ENCODE results near the gene SLC2A10.

SLC2A10 gene

DNA sequence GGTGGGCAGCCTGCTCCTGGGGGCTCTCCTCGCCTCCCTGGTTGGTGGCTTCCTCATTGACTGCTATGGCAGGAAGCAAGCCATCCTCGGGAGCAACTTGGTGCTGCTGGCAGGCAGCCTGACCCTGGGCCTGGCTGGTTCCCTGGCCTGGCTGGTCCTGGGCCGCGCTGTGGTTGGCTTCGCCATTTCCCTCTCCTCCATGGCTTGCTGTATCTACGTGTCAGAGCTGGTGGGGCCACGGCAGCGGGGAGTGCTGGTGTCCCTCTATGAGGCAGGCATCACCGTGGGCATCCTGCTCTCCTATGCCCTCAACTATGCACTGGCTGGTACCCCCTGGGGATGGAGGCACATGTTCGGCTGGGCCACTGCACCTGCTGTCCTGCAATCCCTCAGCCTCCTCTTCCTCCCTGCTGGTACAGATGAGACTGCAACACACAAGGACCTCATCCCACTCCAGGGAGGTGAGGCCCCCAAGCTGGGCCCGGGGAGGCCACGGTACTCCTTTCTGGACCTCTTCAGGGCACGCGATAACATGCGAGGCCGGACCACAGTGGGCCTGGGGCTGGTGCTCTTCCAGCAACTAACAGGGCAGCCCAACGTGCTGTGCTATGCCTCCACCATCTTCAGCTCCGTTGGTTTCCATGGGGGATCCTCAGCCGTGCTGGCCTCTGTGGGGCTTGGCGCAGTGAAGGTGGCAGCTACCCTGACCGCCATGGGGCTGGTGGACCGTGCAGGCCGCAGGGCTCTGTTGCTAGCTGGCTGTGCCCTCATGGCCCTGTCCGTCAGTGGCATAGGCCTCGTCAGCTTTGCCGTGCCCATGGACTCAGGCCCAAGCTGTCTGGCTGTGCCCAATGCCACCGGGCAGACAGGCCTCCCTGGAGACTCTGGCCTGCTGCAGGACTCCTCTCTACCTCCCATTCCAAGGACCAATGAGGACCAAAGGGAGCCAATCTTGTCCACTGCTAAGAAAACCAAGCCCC, 16.0 kb downstream of the SLC2A10 start:
- Histone ChIP-seq H3K4me3 (ENCODE audit: low read length in 2 of 2) (no peak overlapping the region), H3K27ac (ENCODE audit: low read depth in 2 of 2, low read length in 2 of 2) (no peak overlapping the region), H3K9me3 (ENCODE audit: control insufficient read depth in 2 of 2, low read length in 2 of 2) (no peaks in the 10 kb centered on the region), H3K27me3 (ENCODE audit: control insufficient read depth in 2 of 2, insufficient read depth in 2 of 2, low read length in 2 of 2) (no peaks in the 10 kb centered on the region), H3K36me3 (ENCODE audit: control insufficient read depth in 2 of 2, insufficient read depth in 2 of 2, low read length in 2 of 2) (no peaks in the 10 kb centered on the region), H3K4me1 (ENCODE audit: control insufficient read depth in 2 of 2, insufficient read depth in 2 of 2, low read length in 2 of 2) (no peaks in the 10 kb centered on the region), H3K9ac (ENCODE audit: low read depth in 1 of 2, low read length in 2 of 2) (no peak overlapping the region)

DNA sequence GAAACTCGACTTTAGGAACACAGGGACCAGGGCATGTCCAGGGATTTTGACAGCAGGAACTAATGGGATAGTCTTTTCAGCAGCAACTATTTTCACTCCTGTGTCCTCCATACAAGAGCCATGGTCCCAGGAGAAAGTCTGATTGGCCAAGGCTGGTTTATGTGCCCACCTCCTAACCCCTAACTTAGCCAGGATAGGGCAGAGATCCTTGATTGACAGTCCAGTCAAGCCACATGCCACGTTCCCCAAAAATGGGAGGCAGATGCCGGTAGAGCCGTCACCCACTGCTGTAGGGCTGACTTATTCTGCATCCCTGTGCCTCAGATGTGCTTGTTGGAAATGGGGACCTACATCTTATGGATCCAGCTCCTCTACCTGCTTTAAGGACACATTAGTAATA, 22.3 kb downstream of the SLC2A10 start:
- no peaks in the 10 kb centered on the region for H3K9me3 ChIP-seq (ENCODE audit: control insufficient read depth in 2 of 2, low read length in 2 of 2)
- H3K36me3 ChIP-seq (ENCODE audit: control insufficient read depth in 2 of 2, insufficient read depth in 2 of 2, low read length in 2 of 2): peaks cover 3 to 4% of the 10 kb centered on the region in 2 donors
- no peaks in the 10 kb centered on the region for H3K4me1 ChIP-seq (ENCODE audit: control insufficient read depth in 2 of 2, insufficient read depth in 2 of 2, low read length in 2 of 2)
- H3K27ac ChIP-seq (ENCODE audit: low read depth in 2 of 2, low read length in 2 of 2): no peak overlapping the region
- no peaks in the 10 kb centered on the region for H3K27me3 ChIP-seq (ENCODE audit: control insufficient read depth in 2 of 2, insufficient read depth in 2 of 2, low read length in 2 of 2)
- no peak overlapping the region for H3K4me3 ChIP-seq (ENCODE audit: low read length in 2 of 2)
- no peak overlapping the region for H3K9ac ChIP-seq (ENCODE audit: low read depth in 1 of 2, low read length in 2 of 2)

DNA sequence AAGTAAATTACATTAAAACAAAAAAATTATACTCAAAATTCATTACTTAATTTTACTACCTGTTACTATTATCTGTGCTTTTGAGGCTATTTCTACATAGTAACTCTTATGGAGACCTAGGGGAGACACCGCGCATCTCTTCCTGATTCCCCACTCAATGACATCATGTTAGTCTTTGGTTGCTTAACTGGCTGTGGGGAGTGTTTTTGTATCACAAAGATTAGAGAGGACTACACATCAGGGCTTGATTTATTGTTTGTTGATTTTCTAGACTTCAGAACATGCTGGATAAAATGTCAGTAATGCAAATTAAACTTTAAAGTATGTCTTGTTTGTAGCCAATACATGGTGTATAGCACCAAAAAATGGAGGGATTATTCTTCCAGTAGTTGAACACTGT, 26.0 kb downstream of the SLC2A10 start:
- Histone ChIP-seq H3K4me3 (ENCODE audit: low read length in 2 of 2) (no peak overlapping the region), H3K27ac (ENCODE audit: low read depth in 2 of 2, low read length in 2 of 2) (no peak overlapping the region), H3K4me1 (ENCODE audit: control insufficient read depth in 2 of 2, insufficient read depth in 2 of 2, low read length in 2 of 2) (peaks cover 0 to 2% of the 10 kb centered on the region in 2 donors), H3K27me3 (ENCODE audit: control insufficient read depth in 2 of 2, insufficient read depth in 2 of 2, low read length in 2 of 2) (no peaks in the 10 kb centered on the region), H3K36me3 (ENCODE audit: control insufficient read depth in 2 of 2, insufficient read depth in 2 of 2, low read length in 2 of 2) (peaks cover 3 to 4% of the 10 kb centered on the region in 2 donors), H3K9ac (ENCODE audit: low read depth in 1 of 2, low read length in 2 of 2) (no peak overlapping the region), H3K9me3 (ENCODE audit: control insufficient read depth in 2 of 2, low read length in 2 of 2) (peaks cover 0 to under 1% of the 10 kb centered on the region in 2 donors)

DNA sequence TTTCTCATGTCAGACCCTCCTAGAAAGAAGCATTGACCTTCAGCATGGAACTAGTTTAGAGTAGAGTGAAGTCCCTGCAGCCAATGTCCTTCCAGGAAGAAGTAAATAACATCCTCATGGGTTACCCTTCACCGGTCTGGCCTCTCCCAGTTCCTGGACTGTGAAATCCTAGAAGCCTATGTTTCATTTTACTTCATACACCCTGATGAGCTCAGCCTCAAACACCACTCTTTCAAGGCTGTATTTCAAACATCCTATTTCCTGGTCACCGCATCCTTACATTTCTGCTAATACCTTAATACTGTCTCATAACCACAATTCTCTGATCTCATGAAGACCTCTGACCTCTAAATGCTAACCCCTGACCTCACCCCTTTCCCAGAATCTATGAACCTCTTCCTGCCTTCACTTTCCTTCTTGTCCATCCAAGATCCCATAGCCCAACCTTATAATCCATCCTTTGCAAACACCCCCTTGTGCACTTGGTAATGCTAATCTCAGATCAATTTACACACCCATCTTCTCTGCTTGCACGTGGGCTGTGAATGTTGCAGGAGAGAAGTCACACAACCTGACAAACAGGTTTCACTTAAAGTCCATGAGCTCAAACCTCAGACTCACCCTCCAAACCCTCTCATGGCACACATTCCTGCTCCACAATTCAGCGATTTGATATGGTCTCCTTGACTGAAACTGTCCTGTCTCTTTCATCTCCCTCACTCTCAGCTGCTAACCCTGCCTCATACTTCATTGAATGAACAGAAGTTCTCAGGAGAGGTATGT, 30.2 kb downstream of the SLC2A10 start:
- H3K4me3 ChIP-seq (ENCODE audit: low read length in 2 of 2): no peak overlapping the region
- H3K9ac ChIP-seq (ENCODE audit: low read depth in 1 of 2, low read length in 2 of 2): no peak overlapping the region
- H3K27ac ChIP-seq (ENCODE audit: low read depth in 2 of 2, low read length in 2 of 2): no peak overlapping the region
- no peaks in the 10 kb centered on the region for H3K27me3 ChIP-seq (ENCODE audit: control insufficient read depth in 2 of 2, insufficient read depth in 2 of 2, low read length in 2 of 2)
- no peaks in the 10 kb centered on the region for H3K36me3 ChIP-seq (ENCODE audit: control insufficient read depth in 2 of 2, insufficient read depth in 2 of 2, low read length in 2 of 2)
- H3K9me3 ChIP-seq (ENCODE audit: control insufficient read depth in 2 of 2, low read length in 2 of 2): peaks cover 0 to 3% of the 10 kb centered on the region in 2 donors
- peaks cover 0 to 2% of the 10 kb centered on the region in 2 donors for H3K4me1 ChIP-seq (ENCODE audit: control insufficient read depth in 2 of 2, insufficient read depth in 2 of 2, low read length in 2 of 2)

DNA sequence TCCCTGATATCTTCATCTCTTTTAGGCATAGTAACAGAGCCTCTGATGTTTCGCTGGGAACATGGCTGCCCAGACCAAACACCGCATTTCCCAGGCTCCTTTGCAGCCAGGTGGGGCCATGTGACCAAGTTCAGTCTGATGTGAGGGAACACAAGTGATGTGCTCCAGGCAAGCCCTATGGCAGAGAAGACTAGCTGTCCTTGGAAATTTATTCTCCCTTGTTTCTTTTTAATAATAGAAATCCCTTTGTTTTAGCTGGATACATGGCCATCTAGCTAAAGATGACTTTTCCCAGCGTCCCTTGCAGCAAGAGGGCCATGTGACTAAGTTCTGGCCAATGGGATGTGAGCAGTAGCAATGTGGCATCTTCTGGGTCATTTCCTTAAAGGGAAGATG, 30.8 kb downstream of the SLC2A10 start:
- no peaks in the 10 kb centered on the region for H3K36me3 ChIP-seq (ENCODE audit: control insufficient read depth in 2 of 2, insufficient read depth in 2 of 2, low read length in 2 of 2)
- H3K4me3 ChIP-seq (ENCODE audit: low read length in 2 of 2): no peak overlapping the region
- no peak overlapping the region for H3K27ac ChIP-seq (ENCODE audit: low read depth in 2 of 2, low read length in 2 of 2)
- H3K27me3 ChIP-seq (ENCODE audit: control insufficient read depth in 2 of 2, insufficient read depth in 2 of 2, low read length in 2 of 2): no peaks in the 10 kb centered on the region
- no peak overlapping the region for H3K9ac ChIP-seq (ENCODE audit: low read depth in 1 of 2, low read length in 2 of 2)
- H3K4me1 ChIP-seq (ENCODE audit: control insufficient read depth in 2 of 2, insufficient read depth in 2 of 2, low read length in 2 of 2): peaks cover 0 to 2% of the 10 kb centered on the region in 2 donors
- peaks cover 0 to 3% of the 10 kb centered on the region in 2 donors for H3K9me3 ChIP-seq (ENCODE audit: control insufficient read depth in 2 of 2, low read length in 2 of 2)

DNA sequence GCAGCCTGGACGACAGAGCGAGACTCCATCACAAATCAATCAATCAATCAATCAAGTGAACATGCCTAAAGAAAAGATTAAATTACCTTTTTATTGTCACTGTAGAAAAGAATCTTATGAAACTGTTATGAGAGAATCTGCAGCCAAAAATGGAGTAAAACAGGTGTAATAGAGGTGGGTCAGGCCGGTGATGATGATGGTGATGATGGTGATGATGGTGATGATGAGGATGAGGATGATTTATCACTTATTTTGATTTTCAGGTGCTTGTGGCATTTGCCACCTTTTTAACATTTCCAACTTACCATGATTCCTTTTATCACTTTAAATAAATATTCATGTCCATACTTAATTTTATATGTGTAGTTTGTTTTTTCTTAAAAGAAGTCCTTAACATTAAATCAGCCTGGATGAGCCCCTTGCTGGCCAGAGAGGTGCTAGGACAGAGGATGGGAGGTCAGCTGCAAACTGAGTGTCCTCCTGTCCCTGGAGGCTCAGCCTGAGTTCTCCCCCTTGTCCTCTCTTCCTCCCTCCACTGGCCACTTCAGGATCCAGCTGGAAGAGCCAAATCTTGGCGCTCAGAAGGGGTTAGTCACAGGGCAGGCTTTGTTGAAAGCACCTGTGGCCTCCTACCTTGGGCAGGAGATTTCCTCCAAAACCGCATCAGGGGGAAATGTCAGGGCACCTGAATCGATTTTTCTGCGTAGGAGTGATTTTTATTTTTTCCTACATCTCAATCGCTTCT, 32.6 kb downstream of the SLC2A10 start:
- peaks cover 0 to 3% of the 10 kb centered on the region in 2 donors for H3K9me3 ChIP-seq (ENCODE audit: control insufficient read depth in 2 of 2, low read length in 2 of 2)
- no peak overlapping the region for H3K4me3 ChIP-seq (ENCODE audit: low read length in 2 of 2)
- H3K27me3 ChIP-seq (ENCODE audit: control insufficient read depth in 2 of 2, insufficient read depth in 2 of 2, low read length in 2 of 2): no peaks in the 10 kb centered on the region
- H3K9ac ChIP-seq (ENCODE audit: low read depth in 1 of 2, low read length in 2 of 2): no peak overlapping the region
- no peaks in the 10 kb centered on the region for H3K36me3 ChIP-seq (ENCODE audit: control insufficient read depth in 2 of 2, insufficient read depth in 2 of 2, low read length in 2 of 2)
- no peak overlapping the region for H3K27ac ChIP-seq (ENCODE audit: low read depth in 2 of 2, low read length in 2 of 2)
- H3K4me1 ChIP-seq (ENCODE audit: control insufficient read depth in 2 of 2, insufficient read depth in 2 of 2, low read length in 2 of 2): peaks cover 0 to 2% of the 10 kb centered on the region in 2 donors

DNA sequence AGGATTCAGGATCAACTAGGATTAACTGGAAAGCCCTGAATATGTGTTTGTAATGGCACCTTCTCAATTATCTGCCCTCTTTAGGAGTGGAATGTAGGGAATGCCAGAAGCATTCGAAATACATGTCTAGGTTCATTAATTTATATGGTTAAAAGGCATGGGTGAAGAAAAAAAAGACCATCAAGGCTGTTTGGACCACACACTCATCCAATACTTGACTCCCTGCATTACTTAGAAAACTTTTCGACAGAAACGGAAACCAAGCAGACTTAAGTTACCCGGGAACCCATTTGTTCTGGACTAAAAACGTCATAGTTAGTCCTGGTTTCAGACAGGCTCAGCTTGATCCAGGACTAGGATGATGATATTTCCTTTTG, 33.2 kb downstream of the SLC2A10 start:
- H3K36me3 ChIP-seq (ENCODE audit: control insufficient read depth in 2 of 2, insufficient read depth in 2 of 2, low read length in 2 of 2): no peaks in the 10 kb centered on the region
- peaks cover 0 to 2% of the 10 kb centered on the region in 2 donors for H3K4me1 ChIP-seq (ENCODE audit: control insufficient read depth in 2 of 2, insufficient read depth in 2 of 2, low read length in 2 of 2)
- H3K9me3 ChIP-seq (ENCODE audit: control insufficient read depth in 2 of 2, low read length in 2 of 2): peaks cover 0 to 3% of the 10 kb centered on the region in 2 donors
- H3K4me3 ChIP-seq (ENCODE audit: low read length in 2 of 2): no peak overlapping the region
- no peak overlapping the region for H3K9ac ChIP-seq (ENCODE audit: low read depth in 1 of 2, low read length in 2 of 2)
- H3K27ac ChIP-seq (ENCODE audit: low read depth in 2 of 2, low read length in 2 of 2): no peak overlapping the region
- no peaks in the 10 kb centered on the region for H3K27me3 ChIP-seq (ENCODE audit: control insufficient read depth in 2 of 2, insufficient read depth in 2 of 2, low read length in 2 of 2)

DNA sequence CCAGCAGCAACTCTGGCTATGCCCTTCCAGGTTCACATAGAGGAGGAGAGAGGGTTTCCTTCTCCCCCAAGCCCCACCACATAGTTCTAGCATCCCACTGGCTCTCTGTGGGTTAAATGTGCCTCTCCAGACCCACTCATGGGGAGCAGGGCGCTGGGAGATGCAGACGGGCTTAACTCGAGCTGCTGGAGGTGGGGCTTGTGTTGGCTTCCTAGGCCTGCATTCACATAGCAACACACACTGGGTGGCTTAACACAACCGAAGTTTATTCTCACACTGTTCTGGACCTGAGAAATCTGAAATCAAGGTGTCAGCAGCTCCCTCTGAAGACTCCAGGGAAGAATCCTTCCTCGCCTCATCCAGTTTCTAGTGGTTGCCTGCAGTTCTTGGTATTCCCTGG, 33.6 kb downstream of the SLC2A10 start:
- H3K36me3 ChIP-seq (ENCODE audit: control insufficient read depth in 2 of 2, insufficient read depth in 2 of 2, low read length in 2 of 2): no peaks in the 10 kb centered on the region
- peaks cover 0 to 2% of the 10 kb centered on the region in 2 donors for H3K4me1 ChIP-seq (ENCODE audit: control insufficient read depth in 2 of 2, insufficient read depth in 2 of 2, low read length in 2 of 2)
- H3K9ac ChIP-seq (ENCODE audit: low read depth in 1 of 2, low read length in 2 of 2): no peak overlapping the region
- H3K27ac ChIP-seq (ENCODE audit: low read depth in 2 of 2, low read length in 2 of 2): no peak overlapping the region
- H3K4me3 ChIP-seq (ENCODE audit: low read length in 2 of 2): no peak overlapping the region
- H3K9me3 ChIP-seq (ENCODE audit: control insufficient read depth in 2 of 2, low read length in 2 of 2): peaks cover 0 to 3% of the 10 kb centered on the region in 2 donors
- H3K27me3 ChIP-seq (ENCODE audit: control insufficient read depth in 2 of 2, insufficient read depth in 2 of 2, low read length in 2 of 2): no peaks in the 10 kb centered on the region

DNA sequence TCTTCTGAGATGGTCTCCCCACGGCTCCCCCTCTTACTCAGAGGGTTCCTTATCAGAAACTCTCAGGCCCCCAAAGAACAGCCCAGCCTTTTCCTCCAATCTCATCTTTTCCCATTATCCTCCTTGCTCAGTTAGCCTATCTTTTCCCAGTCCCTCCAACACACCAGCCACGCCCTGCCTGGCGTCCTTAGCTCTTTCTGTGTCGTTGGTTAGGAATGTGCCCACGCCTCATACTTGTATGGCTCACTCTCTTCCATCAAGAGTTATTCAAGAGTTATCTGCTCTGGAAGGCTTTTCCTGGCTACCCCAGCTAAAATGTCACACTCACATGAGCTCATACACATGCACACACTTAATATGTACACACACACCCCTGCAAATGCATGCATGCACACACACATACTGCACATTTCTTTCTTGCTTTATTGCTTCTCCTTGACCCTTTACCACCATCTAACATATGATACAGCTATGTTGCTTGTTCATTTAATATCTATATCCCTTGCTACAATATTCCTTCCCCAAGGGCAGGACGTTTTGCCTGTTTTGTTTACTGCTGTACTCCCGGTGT, 37.6 kb downstream of the SLC2A10 start:
- H3K36me3 ChIP-seq (ENCODE audit: control insufficient read depth in 2 of 2, insufficient read depth in 2 of 2, low read length in 2 of 2): no peaks in the 10 kb centered on the region
- peaks cover 0 to 3% of the 10 kb centered on the region in 2 donors for H3K27me3 ChIP-seq (ENCODE audit: control insufficient read depth in 2 of 2, insufficient read depth in 2 of 2, low read length in 2 of 2)
- no peak overlapping the region for H3K4me3 ChIP-seq (ENCODE audit: low read length in 2 of 2)
- no peaks in the 10 kb centered on the region for H3K4me1 ChIP-seq (ENCODE audit: control insufficient read depth in 2 of 2, insufficient read depth in 2 of 2, low read length in 2 of 2)
- no peaks in the 10 kb centered on the region for H3K9me3 ChIP-seq (ENCODE audit: control insufficient read depth in 2 of 2, low read length in 2 of 2)
- no peak overlapping the region for H3K27ac ChIP-seq (ENCODE audit: low read depth in 2 of 2, low read length in 2 of 2)
- no peak overlapping the region for H3K9ac ChIP-seq (ENCODE audit: low read depth in 1 of 2, low read length in 2 of 2)
